NCI-H510A treated with DMSO at 0.1 percent for 48 hours (cell line): Measurements from ENCODE around the gene VCAN.
A peak's percentile ranks its signal among the peaks of the same experiment; 100 is the strongest.
"Not testable (repeated sequence)": the region's sequence is repeated elsewhere in the genome, so short reads cannot be mapped to it uniquely, and the experiment has no call there.

ENCODE experiments used
- DNase-seq: peaks from one replicate; lab custom pipeline; 2025; lab: John Stamatoyannopoulos, UW

Gene VCAN

GRCh38 chr5:83471405-83472212, at the start of gene VCAN:
TSS of gene VCAN (plus strand) at chr5:83471744. CDS start at chr5:83483519, 11,775 bp downstream.
- DNase-seq, result peak; percentile 69

- no peak for DNase-seq
Measured at GRCh38 chr5:83422284-83422683, 49.3 kb upstream of the VCAN start.

- DNase-seq, result no peak
Measured at GRCh38 chr5:83426855-83427254, 44.7 kb upstream of the VCAN start.

- no peak for DNase-seq
Measured at GRCh38 chr5:83428126-83428525, 43.4 kb upstream of the VCAN start.

GRCh38 chr5:83428890-83429289, 42.7 kb upstream of the VCAN start:
- DNase-seq, result no peak

GRCh38 chr5:83430130-83431010, 41.2 kb upstream of the VCAN start:
- DNase-seq, result peak; percentile 11

GRCh38 chr5:83433891-83434290, 37.7 kb upstream of the VCAN start:
- DNase-seq, result no peak

- DNase-seq, result no peak
Measured at GRCh38 chr5:83434946-83435345, 36.6 kb upstream of the VCAN start.

GRCh38 chr5:83436276-83436675, 35.3 kb upstream of the VCAN start:
- no peak for DNase-seq

- DNase-seq, result not testable (repeated sequence)
Measured at GRCh38 chr5:83437697-83438096, 33.8 kb upstream of the VCAN start.

GRCh38 chr5:83440826-83441225, 30.7 kb upstream of the VCAN start:
- DNase-seq, result no peak

GRCh38 chr5:83441747-83442146, 29.8 kb upstream of the VCAN start:
- DNase-seq, result no peak

- DNase-seq, result no peak
Measured at GRCh38 chr5:83443534-83443933, 28.0 kb upstream of the VCAN start.

- no peak for DNase-seq
Measured at GRCh38 chr5:83444445-83444844, 27.1 kb upstream of the VCAN start.

- no peak for DNase-seq
Measured at GRCh38 chr5:83446253-83446947, 25.1 kb upstream of the VCAN start.

- no peak for DNase-seq
Measured at GRCh38 chr5:83447533-83447932, 24.0 kb upstream of the VCAN start.

GRCh38 chr5:83450183-83450966, 21.2 kb upstream of the VCAN start:
- DNase-seq, result no peak

GRCh38 chr5:83450967-83451248, 20.6 kb upstream of the VCAN start:
- no peak for DNase-seq

- DNase-seq, result no peak
Measured at GRCh38 chr5:83451955-83452354, 19.6 kb upstream of the VCAN start.

GRCh38 chr5:83453937-83454336, 17.6 kb upstream of the VCAN start:
- no peak for DNase-seq

GRCh38 chr5:83464261-83464660, 7.3 kb upstream of the VCAN start:
- DNase-seq, result no peak
